MM.1S (cell line): ENCODE results near the gene NFAT5.

Experiments used
- EZH2 ChIP-seq: fragments of 300-600 bp; sonication (generic); optimal IDR thresholded peaks from 2 replicates; pipeline ENCODE3; 2017; ENCODE audit warnings: low read depth, mild to moderate bottlenecking, antibody characterized with exemption, low read length, mixed read lengths
- TF ChIP-seq, protein P1 (sequence below): fragments of 300-600 bp; sonication (generic); IDR thresholded peaks from 2 replicates; pipeline ENCODE4 v1.5.1; 2016; ENCODE audit warnings: antibody characterized with exemption, low read length, mixed read lengths

DNA sequence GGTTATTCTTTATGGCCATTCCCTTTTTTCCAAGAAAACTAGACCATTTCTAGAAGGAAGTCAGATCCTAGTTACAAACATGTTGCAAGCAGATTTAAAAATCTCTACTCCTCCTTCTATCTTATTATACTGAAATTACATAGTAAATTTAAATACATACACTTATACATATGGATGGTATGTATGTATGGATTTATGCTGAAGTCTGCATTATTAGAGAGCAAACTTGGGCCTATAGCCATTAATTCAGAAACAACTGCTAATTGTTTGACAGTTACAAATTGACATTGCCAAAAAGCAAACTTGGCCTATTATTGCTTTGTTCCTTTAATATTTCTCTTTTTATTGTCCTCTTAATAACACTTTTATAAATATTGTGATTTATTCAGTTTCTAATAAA is 67.1 kb downstream of the NFAT5 start:
- TF ChIP-seq, protein P1, sequence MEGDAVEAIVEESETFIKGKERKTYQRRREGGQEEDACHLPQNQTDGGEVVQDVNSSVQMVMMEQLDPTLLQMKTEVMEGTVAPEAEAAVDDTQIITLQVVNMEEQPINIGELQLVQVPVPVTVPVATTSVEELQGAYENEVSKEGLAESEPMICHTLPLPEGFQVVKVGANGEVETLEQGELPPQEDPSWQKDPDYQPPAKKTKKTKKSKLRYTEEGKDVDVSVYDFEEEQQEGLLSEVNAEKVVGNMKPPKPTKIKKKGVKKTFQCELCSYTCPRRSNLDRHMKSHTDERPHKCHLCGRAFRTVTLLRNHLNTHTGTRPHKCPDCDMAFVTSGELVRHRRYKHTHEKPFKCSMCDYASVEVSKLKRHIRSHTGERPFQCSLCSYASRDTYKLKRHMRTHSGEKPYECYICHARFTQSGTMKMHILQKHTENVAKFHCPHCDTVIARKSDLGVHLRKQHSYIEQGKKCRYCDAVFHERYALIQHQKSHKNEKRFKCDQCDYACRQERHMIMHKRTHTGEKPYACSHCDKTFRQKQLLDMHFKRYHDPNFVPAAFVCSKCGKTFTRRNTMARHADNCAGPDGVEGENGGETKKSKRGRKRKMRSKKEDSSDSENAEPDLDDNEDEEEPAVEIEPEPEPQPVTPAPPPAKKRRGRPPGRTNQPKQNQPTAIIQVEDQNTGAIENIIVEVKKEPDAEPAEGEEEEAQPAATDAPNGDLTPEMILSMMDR: no peak
- TF ChIP-seq EZH2: no peak
